AG04449 (cell line): ENCODE results near the gene CRTC1.

Experiments used
- CTCF ChIA-PET: fragments of 350-600 bp; formaldehyde crosslinking; extraction: SDS; loops from one replicate; lab custom pipeline; 2021; ENCODE audit warnings: antibody characterized with exemption; lab: Yijun Ruan, JAX
- POLR2A ChIA-PET: fragments of 400-600, 350-600 bp; formaldehyde crosslinking; extraction: SDS; loops from one replicate; lab custom pipeline; 2020; ENCODE audit warnings: antibody characterized with exemption, inconsistent platforms; lab: Yijun Ruan, JAX
- DNase-seq: peaks from one replicate; pipeline ENCODE4 v3.0.0-alpha.2; 2010; ENCODE audit warnings: low read depth, low spot score
- H3K4me3 ChIP-seq: 2 replicates; pipeline ENCODE4 v1.5.1; 2011; ENCODE audit warnings: low read depth, mild to moderate bottlenecking, control low read depth, low read length
- CTCF ChIP-seq: IDR thresholded peaks from one replicate; pipeline ENCODE4 v1.5.1; 2011; ENCODE audit warnings: mild to moderate bottlenecking, moderate library complexity, low read length, control low read depth, inconsistent platforms; ENCODE audit not compliant: insufficient read depth; ENCODE audit errors: missing control alignments

Gene CRTC1

GRCh38 chr19:18781047-18781600, 97.6 kb downstream of the CRTC1 start:
- no peak for TF ChIP-seq CTCF
- H3K4me3 ChIP-seq, result no peak overlapping the region
- ChIA-PET CTCF (interaction anchor here (1.6 kb wide), 1 partner anchor 12 kb away, joined by 4 read pairs; no protein-coding TSS in a partner anchor), POLR2A (no interaction called here)
- no peak for DNase-seq

- no peak overlapping the region for H3K4me3 ChIP-seq
- no peak for TF ChIP-seq CTCF
- CTCF ChIA-PET, result interaction anchor here (1.3 kb wide), 1 partner anchor 65 kb away, joined by 3 read pairs; no protein-coding TSS in a partner anchor
- POLR2A ChIA-PET, result no interaction called here
- DNase-seq, result no peak
Measured at GRCh38 chr19:18781885-18782527, 98.5 kb downstream of the CRTC1 start.

GRCh38 chr19:18782559-18783225, 99.2 kb downstream of the CRTC1 start:
- POLR2A ChIA-PET, result no interaction called here
- CTCF ChIA-PET, result interaction anchor here (1.3 kb wide), 1 partner anchor 65 kb away, joined by 3 read pairs; no protein-coding TSS in a partner anchor
- DNase-seq, result no peak
- TF ChIP-seq CTCF, result no peak
- H3K4me3 ChIP-seq, result no peak overlapping the region

- POLR2A ChIA-PET, result no interaction called here
- no peak overlapping the region for H3K4me3 ChIP-seq
- no peak for TF ChIP-seq CTCF
- CTCF ChIA-PET, result interaction anchor here (1.4 kb wide), 1 partner anchor 12 kb away, joined by 3 read pairs; no protein-coding TSS in a partner anchor
- no peak for DNase-seq
Measured at GRCh38 chr19:18783958-18784785, 100.7 kb downstream of the CRTC1 start.

GRCh38 chr19:18784786-18785120, 101.3 kb downstream of the CRTC1 start:
- POLR2A ChIA-PET, result no interaction called here
- TF ChIP-seq CTCF, result no peak
- CTCF ChIA-PET, result interaction anchor here (1.4 kb wide), 1 partner anchor 12 kb away, joined by 3 read pairs; no protein-coding TSS in a partner anchor

More at GRCh38 chr19:18784786-18785120, 101.3 kb downstream of the CRTC1 start:
- H3K4me3 ChIP-seq, result no peak overlapping the region
- DNase-seq, result no peak
